T-helper 2 cell treated with Interferon-gamma antibody and Interleukin-4, amounts not matched to agents 5 μg/mL and 100 μg/mL, for 36 hours (primary cell): Measurements from ENCODE around the gene ZBTB32.
"Not testable (repeated sequence)": the region's sequence is repeated elsewhere in the genome, so short reads cannot be mapped to it uniquely, and the experiment has no call there.

ENCODE experiments used
- DNase-seq: peaks from one replicate; pipeline ENCODE4 v3.0.0; 2021; ENCODE audit warnings: low spot score
- H3K27ac Mint-ChIP-seq: one replicate; pipeline ENCODE4 v1.8.0; 2021; ENCODE audit warnings: mild to moderate bottlenecking, mixed read lengths
- H3K27me3 Mint-ChIP-seq: one replicate; pipeline ENCODE4 v1.8.0; 2021; ENCODE audit warnings: low read depth, mixed read lengths
- H3K36me3 Mint-ChIP-seq: one replicate; pipeline ENCODE4 v1.8.0; 2021; ENCODE audit warnings: low read depth, mixed read lengths
- H3K4me1 Mint-ChIP-seq: one replicate; pipeline ENCODE4 v1.8.0; 2021; ENCODE audit warnings: low read depth, mixed read lengths
- H3K4me3 Mint-ChIP-seq: one replicate; pipeline ENCODE4 v1.8.0; 2022; ENCODE audit warnings: mild to moderate bottlenecking, moderate library complexity, mixed read lengths
- H3K9me3 Mint-ChIP-seq: one replicate; pipeline ENCODE4 v1.8.0; 2021; ENCODE audit warnings: mixed read lengths

The ZBTB32 gene

GRCh38 chr19:35720648-35721047 lies 16.3 kb downstream of the ZBTB32 start:
- H3K4me1 Mint-ChIP-seq = peaks cover 15% of the 10 kb centered on the region

DNA sequence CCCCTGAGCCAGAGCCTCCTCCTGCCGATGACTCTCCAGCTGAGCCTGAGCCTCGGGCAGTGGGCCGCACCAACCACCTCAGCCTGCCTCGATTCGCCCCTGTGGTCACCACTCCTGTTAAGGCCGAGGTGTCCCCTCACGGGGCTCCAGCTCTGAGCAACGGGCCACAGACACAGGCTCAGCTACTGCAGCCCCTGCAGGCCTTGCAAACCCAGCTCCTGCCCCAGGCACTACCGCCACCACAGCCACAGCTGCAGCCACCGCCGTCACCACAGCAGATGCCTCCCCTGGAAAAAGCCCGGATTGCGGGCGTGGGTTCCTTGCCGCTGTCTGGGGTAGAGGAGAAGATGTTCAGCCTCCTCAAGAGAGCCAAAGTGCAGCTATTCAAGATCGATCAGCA lies 17.0 kb downstream of the ZBTB32 start:
- Mint-ChIP-seq H3K27ac (no peak overlapping the region), H3K9me3 (no peaks in the 10 kb centered on the region), H3K4me3 (no peak overlapping the region), H3K4me1 (peaks cover 11% of the 10 kb centered on the region), H3K36me3 (peaks cover 57% of the 10 kb centered on the region), H3K27me3 (no peaks in the 10 kb centered on the region)
- no peak for DNase-seq

More at GRCh38 chr19:35720648-35721047, 16.3 kb downstream of the ZBTB32 start:
- H3K9me3 Mint-ChIP-seq = no peaks in the 10 kb centered on the region
- no peak overlapping the region for H3K4me3 Mint-ChIP-seq
- no peaks in the 10 kb centered on the region for H3K27me3 Mint-ChIP-seq
- DNase-seq = no peak
- no peak overlapping the region for H3K27ac Mint-ChIP-seq
- peaks cover 53% of the 10 kb centered on the region for H3K36me3 Mint-ChIP-seq

- no peak for DNase-seq
- Mint-ChIP-seq H3K4me3 (no peak overlapping the region), H3K4me1 (peaks cover 8% of the 10 kb centered on the region), H3K27me3 (no peaks in the 10 kb centered on the region), H3K9me3 (no peaks in the 10 kb centered on the region), H3K27ac (no peak overlapping the region), H3K36me3 (peaks cover 59% of the 10 kb centered on the region)
These were observed 18.1 kb downstream of the ZBTB32 start for GRCh38 chr19:35722461-35722860.

DNA sequence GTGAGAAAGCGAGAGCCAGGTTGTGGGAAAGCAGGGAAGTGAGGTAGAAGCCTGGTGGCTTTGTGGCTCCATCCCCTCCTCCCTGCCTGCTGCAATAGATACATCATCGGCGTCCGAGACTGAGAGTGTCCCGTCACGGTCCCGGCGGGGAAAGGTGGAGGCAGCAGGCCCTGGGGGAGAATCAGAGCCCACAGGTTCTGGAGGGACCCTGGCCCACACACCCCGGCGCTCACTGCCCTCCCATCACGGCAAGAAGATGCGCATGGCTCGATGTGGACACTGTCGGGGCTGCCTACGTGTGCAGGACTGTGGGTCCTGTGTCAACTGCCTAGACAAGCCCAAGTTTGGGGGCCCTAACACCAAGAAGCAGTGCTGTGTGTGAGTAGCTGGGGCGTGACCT lies 18.5 kb downstream of the ZBTB32 start:
- H3K36me3 Mint-ChIP-seq = peaks cover 61% of the 10 kb centered on the region
- H3K4me3 Mint-ChIP-seq = no peak overlapping the region
- no peak for DNase-seq
- H3K9me3 Mint-ChIP-seq = no peaks in the 10 kb centered on the region
- H3K27me3 Mint-ChIP-seq = no peaks in the 10 kb centered on the region
- peaks cover 8% of the 10 kb centered on the region for H3K4me1 Mint-ChIP-seq
- H3K27ac Mint-ChIP-seq = no peak overlapping the region

- DNase-seq = no peak
- H3K27me3 Mint-ChIP-seq = no peaks in the 10 kb centered on the region
- H3K9me3 Mint-ChIP-seq = no peaks in the 10 kb centered on the region
- H3K4me1 Mint-ChIP-seq = peaks cover 8% of the 10 kb centered on the region
- H3K27ac Mint-ChIP-seq = no peak overlapping the region
- no peak overlapping the region for H3K4me3 Mint-ChIP-seq
- peaks cover 68% of the 10 kb centered on the region for H3K36me3 Mint-ChIP-seq
These were observed 19.3 kb downstream of the ZBTB32 start for GRCh38 chr19:35723671-35724070.

DNA sequence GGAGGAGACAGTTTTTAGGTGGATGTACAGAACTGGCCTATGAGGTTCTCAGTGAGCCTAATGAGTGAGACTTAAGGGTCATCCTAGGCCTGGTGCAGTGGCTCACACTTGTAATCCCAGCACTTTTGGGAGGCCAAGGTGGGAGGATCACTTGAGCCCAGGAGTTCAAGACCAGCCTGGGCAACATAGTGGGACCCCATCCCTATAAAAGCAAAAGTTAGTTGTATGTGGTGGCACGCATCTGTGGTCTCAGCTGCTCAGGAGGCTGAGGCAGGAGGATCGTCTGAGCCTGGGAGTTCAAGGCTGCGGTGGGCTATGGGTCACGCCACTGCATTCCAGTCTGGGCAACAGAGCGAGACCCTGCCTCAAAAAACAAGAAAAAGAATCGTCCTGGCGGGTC lies 19.8 kb downstream of the ZBTB32 start:
- H3K4me1 Mint-ChIP-seq, H3K4me3 Mint-ChIP-seq, H3K27ac Mint-ChIP-seq, H3K9me3 Mint-ChIP-seq, DNase-seq, H3K27me3 Mint-ChIP-seq: not testable (repeated sequence)
- H3K36me3 Mint-ChIP-seq = peaks cover 68% of the 10 kb centered on the region

DNA sequence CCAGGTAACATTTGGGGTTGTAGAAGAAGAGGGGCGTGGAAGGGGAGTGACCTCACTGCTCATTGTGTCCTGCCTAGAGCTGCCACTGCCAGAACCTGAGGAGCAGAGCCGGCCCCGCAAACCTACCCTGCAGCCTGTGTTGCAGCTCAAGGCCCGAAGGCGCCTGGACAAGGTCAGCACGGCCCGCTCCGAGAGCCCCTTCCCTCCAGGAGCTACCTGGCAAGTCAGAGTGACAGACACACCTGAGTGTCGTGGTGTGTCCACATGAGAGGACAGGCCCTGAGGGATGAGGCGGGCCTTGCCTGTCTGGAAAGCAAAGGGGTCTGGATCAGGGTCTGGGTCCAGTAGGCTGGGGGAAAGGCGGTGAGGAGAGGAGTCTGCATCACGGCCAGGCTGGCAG lies 20.2 kb downstream of the ZBTB32 start:
- H3K36me3 Mint-ChIP-seq = peaks cover 68% of the 10 kb centered on the region

GRCh38 chr19:35725216-35725861 lies 21.0 kb downstream of the ZBTB32 start:
- no peak overlapping the region for H3K27ac Mint-ChIP-seq
- no peak overlapping the region for H3K4me3 Mint-ChIP-seq
- no peaks in the 10 kb centered on the region for H3K4me1 Mint-ChIP-seq
- H3K9me3 Mint-ChIP-seq = no peaks in the 10 kb centered on the region
- H3K36me3 Mint-ChIP-seq = peaks cover 73% of the 10 kb centered on the region
- no peak for DNase-seq
- no peaks in the 10 kb centered on the region for H3K27me3 Mint-ChIP-seq

More for the DNA sequence above, 20.2 kb downstream of the ZBTB32 start:
- no peaks in the 10 kb centered on the region for H3K9me3 Mint-ChIP-seq
- H3K27me3 Mint-ChIP-seq = no peaks in the 10 kb centered on the region
- no peak for DNase-seq
- H3K27ac Mint-ChIP-seq = no peak overlapping the region
- no peak overlapping the region for H3K4me3 Mint-ChIP-seq
- H3K4me1 Mint-ChIP-seq = peaks cover under 1% of the 10 kb centered on the region

DNA sequence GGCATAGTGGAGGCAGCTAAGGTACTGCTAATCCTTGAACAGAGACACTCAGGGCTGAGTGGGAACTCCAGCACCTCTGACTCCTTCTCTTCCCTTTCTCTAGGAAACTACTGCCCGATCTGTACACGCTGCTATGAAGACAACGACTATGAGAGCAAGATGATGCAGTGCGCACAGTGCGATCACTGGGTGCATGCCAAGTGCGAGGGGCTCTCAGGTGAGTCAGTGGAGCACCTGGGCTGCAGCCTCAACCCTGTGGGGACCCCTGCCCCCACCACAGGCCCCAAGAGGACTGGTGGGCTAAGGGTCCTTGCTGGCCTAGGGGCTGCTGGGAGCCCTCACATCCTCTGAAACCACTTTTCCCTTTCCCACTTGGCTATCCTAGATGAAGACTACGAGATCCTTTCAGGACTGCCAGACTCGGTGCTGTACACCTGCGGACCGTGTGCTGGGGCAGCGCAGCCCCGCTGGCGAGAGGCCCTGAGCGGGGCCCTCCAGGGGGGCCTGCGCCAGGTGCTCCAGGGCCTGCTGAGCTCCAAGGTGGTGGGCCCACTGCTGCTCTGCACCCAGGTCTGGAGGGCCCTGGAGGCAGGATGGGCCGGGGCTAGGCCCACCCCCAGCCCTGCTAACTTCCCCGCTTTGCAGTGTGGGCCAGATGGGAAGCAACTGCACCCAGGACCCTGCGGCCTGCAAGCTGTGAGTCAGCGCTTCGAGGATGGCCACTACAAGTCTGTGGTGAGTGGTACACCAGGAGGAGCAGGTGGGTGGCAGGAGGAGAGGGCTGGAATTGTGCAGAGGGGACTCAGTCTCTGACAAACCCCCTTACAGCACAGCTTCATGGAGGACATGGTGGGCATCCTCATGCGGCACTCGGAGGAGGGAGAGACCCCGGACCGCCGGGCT lies 22.9 kb downstream of the ZBTB32 start:
- no peaks in the 10 kb centered on the region for H3K4me1 Mint-ChIP-seq
- no peaks in the 10 kb centered on the region for H3K27me3 Mint-ChIP-seq
- H3K27ac Mint-ChIP-seq = no peak overlapping the region
- no peaks in the 10 kb centered on the region for H3K9me3 Mint-ChIP-seq
- DNase-seq = no peak
- H3K36me3 Mint-ChIP-seq = peaks cover 78% of the 10 kb centered on the region
- H3K4me3 Mint-ChIP-seq = no peak overlapping the region

DNA sequence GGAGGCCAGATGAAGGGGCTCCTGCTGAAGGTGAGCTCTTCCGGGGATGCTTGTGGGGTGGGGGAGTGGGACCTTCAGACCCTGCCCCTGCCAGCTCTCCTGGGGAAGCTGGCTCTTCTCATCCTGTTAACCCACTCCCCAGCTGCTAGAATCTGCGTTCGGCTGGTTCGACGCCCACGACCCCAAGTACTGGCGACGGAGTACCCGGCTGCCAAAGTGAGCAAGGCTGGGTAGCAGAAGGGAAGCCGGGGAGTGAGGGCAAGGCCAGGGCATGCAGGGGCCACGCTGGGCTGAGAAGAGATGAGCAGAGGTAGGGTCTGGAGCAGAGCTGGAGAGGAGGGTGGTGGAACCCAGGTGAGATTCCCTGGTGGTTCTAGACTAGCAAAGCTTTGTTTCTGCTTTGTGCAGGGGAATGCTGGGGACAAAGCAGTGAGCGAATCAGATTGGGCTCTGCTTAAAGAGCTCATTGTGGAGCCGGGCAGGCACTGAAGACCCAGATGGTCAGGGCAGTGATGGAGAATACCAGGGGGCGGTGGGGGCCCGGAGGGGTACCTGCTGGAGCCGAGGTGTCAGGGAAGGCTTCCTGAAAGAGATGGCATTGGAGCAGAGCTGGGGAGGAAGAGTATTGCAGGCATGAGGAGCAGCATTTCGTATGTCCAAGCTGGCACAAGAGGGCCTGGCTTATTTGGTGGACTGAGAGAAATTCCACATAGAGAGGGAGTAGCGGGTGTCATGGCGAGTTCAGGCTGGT lies 23.8 kb downstream of the ZBTB32 start:
- H3K4me3 Mint-ChIP-seq = no peak overlapping the region
- H3K36me3 Mint-ChIP-seq = peaks cover 72% of the 10 kb centered on the region
- H3K4me1 Mint-ChIP-seq = no peaks in the 10 kb centered on the region
- no peak for DNase-seq
- no peaks in the 10 kb centered on the region for H3K27me3 Mint-ChIP-seq
- no peaks in the 10 kb centered on the region for H3K9me3 Mint-ChIP-seq
- H3K27ac Mint-ChIP-seq = no peak overlapping the region

DNA sequence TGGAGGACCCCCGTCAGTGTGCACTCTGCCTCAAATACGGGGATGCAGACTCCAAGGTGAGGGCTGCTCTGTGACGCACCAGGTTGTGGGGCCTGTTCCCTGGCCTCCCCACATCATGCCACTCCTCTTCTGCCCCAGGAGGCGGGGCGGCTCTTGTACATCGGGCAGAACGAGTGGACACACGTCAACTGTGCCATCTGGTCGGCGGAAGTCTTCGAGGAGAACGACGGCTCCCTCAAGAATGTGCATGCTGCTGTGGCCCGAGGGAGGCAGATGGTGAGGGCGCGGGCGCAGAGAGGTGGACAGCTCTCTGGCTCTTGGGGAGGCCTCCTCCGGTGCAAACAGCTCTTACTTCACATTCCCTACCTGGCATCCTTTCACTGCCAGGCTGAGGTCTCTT lies 24.7 kb downstream of the ZBTB32 start:
- DNase-seq = no peak
- Mint-ChIP-seq H3K27ac (no peak overlapping the region), H3K4me3 (no peak overlapping the region), H3K36me3 (peaks cover 68% of the 10 kb centered on the region), H3K9me3 (no peaks in the 10 kb centered on the region), H3K4me1 (no peaks in the 10 kb centered on the region), H3K27me3 (no peaks in the 10 kb centered on the region)

DNA sequence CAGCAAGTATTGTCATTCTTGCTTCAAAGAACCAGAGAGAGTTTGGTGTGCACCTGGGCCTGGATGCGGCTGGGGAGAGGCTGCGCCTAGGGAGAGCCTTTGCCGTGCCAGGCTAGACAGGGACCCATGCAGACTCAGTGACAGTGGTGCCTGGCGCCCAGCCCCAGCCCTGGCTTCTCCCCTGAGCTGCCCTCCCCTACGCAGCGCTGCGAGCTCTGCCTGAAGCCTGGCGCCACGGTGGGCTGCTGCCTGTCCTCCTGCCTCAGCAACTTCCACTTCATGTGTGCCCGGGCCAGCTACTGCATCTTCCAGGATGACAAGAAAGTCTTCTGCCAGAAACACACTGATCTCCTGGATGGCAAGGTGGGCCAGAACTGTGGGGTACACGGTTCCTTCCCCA lies 25.4 kb downstream of the ZBTB32 start:
- no peaks in the 10 kb centered on the region for H3K9me3 Mint-ChIP-seq
- H3K4me3 Mint-ChIP-seq = no peak overlapping the region
- H3K27ac Mint-ChIP-seq = no peak overlapping the region
- H3K36me3 Mint-ChIP-seq = peaks cover 70% of the 10 kb centered on the region
- no peaks in the 10 kb centered on the region for H3K27me3 Mint-ChIP-seq
- H3K4me1 Mint-ChIP-seq = no peaks in the 10 kb centered on the region
- no peak for DNase-seq

DNA sequence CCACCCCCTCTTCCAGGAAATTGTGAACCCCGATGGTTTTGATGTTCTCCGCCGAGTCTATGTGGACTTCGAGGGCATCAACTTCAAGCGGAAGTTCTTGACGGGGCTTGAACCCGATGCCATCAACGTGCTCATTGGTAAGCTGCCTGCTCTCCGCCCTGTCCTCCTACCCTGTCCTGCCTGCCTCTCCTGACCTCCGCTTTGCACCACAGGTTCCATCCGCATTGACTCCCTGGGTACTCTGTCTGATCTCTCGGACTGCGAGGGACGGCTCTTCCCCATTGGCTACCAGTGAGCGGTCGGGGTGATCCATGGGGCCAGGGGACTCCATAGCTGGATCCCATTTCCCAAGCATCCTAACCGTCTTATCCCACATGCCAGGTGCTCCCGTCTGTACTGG lies 26.0 kb downstream of the ZBTB32 start:
- no peaks in the 10 kb centered on the region for H3K9me3 Mint-ChIP-seq
- no peaks in the 10 kb centered on the region for H3K4me1 Mint-ChIP-seq
- H3K36me3 Mint-ChIP-seq = peaks cover 68% of the 10 kb centered on the region
- no peak for DNase-seq
- no peak overlapping the region for H3K4me3 Mint-ChIP-seq
- no peak overlapping the region for H3K27ac Mint-ChIP-seq
- no peaks in the 10 kb centered on the region for H3K27me3 Mint-ChIP-seq

DNA sequence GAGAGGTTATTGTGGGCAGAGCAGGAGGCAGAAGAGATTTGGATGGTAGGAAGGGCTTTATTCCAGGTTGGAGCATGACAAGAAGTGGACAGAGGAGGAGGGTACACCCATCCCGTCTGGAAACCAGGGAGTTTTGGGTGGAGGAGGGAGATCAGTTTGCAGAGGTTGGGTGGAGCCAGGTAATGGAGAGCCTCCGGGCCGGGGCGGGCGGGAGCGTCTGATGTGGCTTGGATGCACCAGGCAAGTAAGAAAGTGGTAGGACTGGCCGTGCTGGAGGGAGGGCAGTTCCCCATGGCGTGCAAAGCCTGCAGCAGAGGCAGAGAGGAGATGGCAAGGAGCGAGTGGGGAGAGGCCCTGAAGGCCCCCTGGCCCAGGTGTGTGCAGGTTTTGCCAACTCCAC lies 27.0 kb downstream of the ZBTB32 start:
- Mint-ChIP-seq H3K4me3 (no peak overlapping the region), H3K4me1 (no peaks in the 10 kb centered on the region), H3K9me3 (no peaks in the 10 kb centered on the region), H3K27ac (no peak overlapping the region), H3K27me3 (no peaks in the 10 kb centered on the region), H3K36me3 (peaks cover 63% of the 10 kb centered on the region)
- DNase-seq = no peak
